Measurements from ENCODE around the gene SFT2D1. TPM values are rescaled to one million over a fixed set of nuclear protein-coding genes. Genes with fewer than 3 reads are reported as not detected.

SFT2D1 gene
- total and polyA plus RNA-seq, 2 of the 4 experiments (the other 2 are of a cell fraction) = 10.2 to 45.8 TPM

DNA sequence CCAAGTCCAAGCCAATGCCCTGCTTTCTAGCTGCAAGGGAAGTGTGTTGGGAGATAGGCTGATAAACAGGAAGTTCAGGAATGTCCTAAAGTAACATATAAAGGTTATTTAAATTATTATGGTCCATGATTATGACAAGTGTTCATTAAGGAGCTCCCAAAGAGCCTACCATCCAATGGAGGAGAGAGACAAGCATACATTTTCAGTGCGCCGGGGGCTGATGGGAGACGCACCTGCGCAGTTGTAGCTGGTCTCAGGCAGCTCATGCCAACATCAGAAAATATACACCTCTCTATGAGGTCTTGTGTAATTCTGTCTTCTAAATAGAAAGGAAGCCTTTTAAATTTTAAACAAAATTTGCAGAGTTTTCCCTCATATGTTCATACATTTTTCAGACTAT is 12.6 kb upstream of the SFT2D1 start:
- Histone ChIP-seq H4K91ac (ENCODE audit: insufficient read depth, low read depth, low read length) (no peak overlapping the region), H3K56ac (ENCODE audit: extremely low read depth, insufficient read depth, low read length) (no peak overlapping the region), H3K18ac (ENCODE audit: low read depth, low read length) (no peak overlapping the region), H4K20me1 (ENCODE audit: insufficient read depth, low read length) (no peaks in the 10 kb centered on the region), H2BK15ac (ENCODE audit: low read depth, low read length) (no peak overlapping the region), H3K9ac (ENCODE audit: low read depth, low read length) (no peak overlapping the region), H3K23ac (ENCODE audit: low read depth, low read length) (no peak overlapping the region), H3K4me1 (ENCODE audit: control insufficient read depth, insufficient read depth, low read length) (peaks cover 2% of the 10 kb centered on the region; the same call in 1 of the 2 replicates), H2AK5ac (ENCODE audit: low read depth, low read length) (no peak overlapping the region), H2AK9ac (replicated peaks; ENCODE audit: low read depth, low read length, poor library complexity) (no peak overlapping the region), H3K9me3 (ENCODE audit: control insufficient read depth, insufficient read depth, low read length) (no peaks in the 10 kb centered on the region), H3K4me3 (ENCODE audit: insufficient read depth, low read depth, low read length) (no peak overlapping the region), H2BK20ac (ENCODE audit: low read depth, low read length) (no peak overlapping the region), H3K27ac (ENCODE audit: insufficient read depth, low read length) (no peak overlapping the region), H2BK120ac (ENCODE audit: low read depth, low read length) (no peak overlapping the region), H2BK5ac (ENCODE audit: low read depth, low read length, poor library complexity, severe bottlenecking) (no peak overlapping the region), H4K8ac (ENCODE audit: low read depth in 2 of 2, low read length in 2 of 2) (no peak overlapping the region), H3K9me1 (ENCODE audit: insufficient read depth, low read length) (no peaks in the 10 kb centered on the region), H2AFZ (replicated peaks; ENCODE audit: low read length, poor library complexity) (no peak overlapping the region), H3K4ac (ENCODE audit: low read depth, low read length) (no peak overlapping the region), H3K36me3 (ENCODE audit: control insufficient read depth, insufficient read depth, low read length) (no peaks in the 10 kb centered on the region), H3K27me3 (ENCODE audit: control insufficient read depth, insufficient read depth, low read length) (peaks cover 19% of the 10 kb centered on the region), H3K4me2 (ENCODE audit: low read depth, low read length) (no peak overlapping the region), H4K5ac (ENCODE audit: low read depth, low read length) (no peak overlapping the region), H3K79me1 (ENCODE audit: low read depth in 1 of 2, low read length in 2 of 2) (no peaks in the 10 kb centered on the region), H3K14ac (replicated peaks; ENCODE audit: low read depth, low read length) (no peak overlapping the region)
- ATAC-seq (ENCODE audit: low read depth) (no peak), DNase-seq (no peak)
- intact Hi-C loops (cut with micrococcal nuclease) (no loop called here), in situ Hi-C loops (cut with MboI; ENCODE audit: low sequenced_read_pairs) (no loop called here), dilution Hi-C loops (cut with HindIII; ENCODE audit: low sequenced_read_pairs, unreplicated experiment) (no loop called here)
- BruUV-seq (replicated peaks) = no TSS peak
- WGBS, 2 experiments (ENCODE audit: extremely low coverage in 2 of 2, insufficient read length in 1 of 2) = no CpG with 5 or more reads among the region's 4 CpGs
- ChIA-PET CTCF (no interaction called here), POLR2A (ENCODE audit: unreplicated experiment) (no interaction called here)
- TF ChIP-seq CEBPB (IDR thresholded peaks at IDR 0.05; ENCODE audit: low read depth, low read length) = no peak
- no peak for TF ChIP-seq POLR2A (IDR thresholded peaks at IDR 0.05; ENCODE audit: low read depth, low read length)
- TF ChIP-seq FOS (IDR thresholded peaks at IDR 0.05; ENCODE audit: low read depth, low read length) = no peak
- TF ChIP-seq, protein P1, sequence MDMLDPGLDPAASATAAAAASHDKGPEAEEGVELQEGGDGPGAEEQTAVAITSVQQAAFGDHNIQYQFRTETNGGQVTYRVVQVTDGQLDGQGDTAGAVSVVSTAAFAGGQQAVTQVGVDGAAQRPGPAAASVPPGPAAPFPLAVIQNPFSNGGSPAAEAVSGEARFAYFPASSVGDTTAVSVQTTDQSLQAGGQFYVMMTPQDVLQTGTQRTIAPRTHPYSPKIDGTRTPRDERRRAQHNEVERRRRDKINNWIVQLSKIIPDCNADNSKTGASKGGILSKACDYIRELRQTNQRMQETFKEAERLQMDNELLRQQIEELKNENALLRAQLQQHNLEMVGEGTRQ (IDR thresholded peaks at IDR 0.05; ENCODE audit: low read depth, low read length) = no peak
- TF ChIP-seq RAD21 (IDR thresholded peaks at IDR 0.05; ENCODE audit: low read length) = no peak
